ENCODE data around the gene PDK2. TPM values are rescaled to one million over a fixed set of nuclear protein-coding genes. Genes with fewer than 3 reads are reported as not detected.

PDK2 gene
- total and polyA plus RNA-seq, 9 of the 15 experiments (the other 6 are each of a cell fraction or from before 2014, with no cell fraction given): 0.03 to 2.5 (median 1.4) TPM

- TF ChIP-seq USF1 (CRISPR knock-in tag; IDR thresholded peaks at IDR 0.05) (no peak), NCOA2 (IDR thresholded peaks at IDR 0.05; ENCODE audit: partially characterized antibody in 2 of 2) (no peak), JUND (IDR thresholded peaks at IDR 0.05; ENCODE audit: borderline replicate concordance, low read depth, low read length) (no peak), JUND (tag; IDR thresholded peaks at IDR 0.05; ENCODE audit: borderline replicate concordance, low read depth, low read length) (no peak), SOX6 (IDR thresholded peaks at IDR 0.05) (no peak), ZHX1 (conservative IDR thresholded peaks at IDR 0.05; ENCODE audit: low read length) (no peak), FOXP4 (CRISPR knock-in tag; IDR thresholded peaks at IDR 0.05; ENCODE audit: borderline replicate concordance) (no peak), ZNF124 (CRISPR knock-in tag; IDR thresholded peaks at IDR 0.05) (no peak), ZEB2 (IDR thresholded peaks at IDR 0.05) (peak; percentile 92)
These were observed 13.4 kb downstream of the PDK2 start (continued) for GRCh38 chr17:50108556-50108955.

All from K562 (cell line).